Right kidney (tissue), 1 donor: ENCODE data around the gene RBCK1.
"Not testable (repeated sequence)": the region's sequence is repeated elsewhere in the genome, so short reads cannot be mapped to it uniquely, and the experiment has no call there.

ENCODE experiments used
- DNase-seq: peaks from one replicate; pipeline ENCODE4 v3.0.0-alpha.2; 2016

Gene RBCK1

DNA sequence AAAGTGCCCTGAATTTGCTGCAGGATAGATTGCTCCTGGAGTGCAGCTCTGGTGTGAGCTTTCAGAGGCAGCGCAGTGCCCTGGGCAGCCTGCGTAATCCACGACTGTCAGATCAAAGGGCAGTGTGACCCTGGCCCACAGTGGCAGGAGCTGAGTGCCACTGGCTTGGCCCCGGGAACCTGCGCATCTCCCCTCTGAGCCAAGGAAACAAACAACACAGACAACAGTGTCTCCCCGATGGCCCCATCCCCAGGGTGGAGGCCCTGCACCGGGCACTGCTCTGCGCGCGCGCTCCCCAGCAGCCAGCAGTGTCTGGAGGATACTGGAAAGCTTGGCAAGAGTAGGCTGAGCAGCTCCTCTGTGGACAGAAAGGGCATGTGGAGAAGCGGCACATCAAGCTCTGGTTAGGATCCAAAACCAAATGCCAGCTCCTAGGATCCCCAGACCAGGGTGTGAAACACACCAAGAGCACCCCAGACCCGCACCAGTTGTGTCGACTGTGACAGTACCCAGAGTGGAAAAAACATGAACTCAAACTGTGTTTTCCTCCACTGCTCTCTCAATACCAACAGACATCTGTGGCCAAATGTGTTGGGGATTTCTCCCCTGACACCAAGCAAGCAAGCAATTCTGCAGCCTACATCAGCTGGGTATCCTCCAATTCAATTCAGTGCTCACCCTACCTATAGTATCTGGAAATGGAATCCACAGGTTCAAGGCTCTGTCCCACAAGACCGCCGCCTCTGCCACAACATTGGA, 26.7 kb downstream of the RBCK1 start:
- DNase-seq = no peak

GRCh38 chr20:435558-435957, 27.5 kb downstream of the RBCK1 start:
- DNase-seq = no peak

DNA sequence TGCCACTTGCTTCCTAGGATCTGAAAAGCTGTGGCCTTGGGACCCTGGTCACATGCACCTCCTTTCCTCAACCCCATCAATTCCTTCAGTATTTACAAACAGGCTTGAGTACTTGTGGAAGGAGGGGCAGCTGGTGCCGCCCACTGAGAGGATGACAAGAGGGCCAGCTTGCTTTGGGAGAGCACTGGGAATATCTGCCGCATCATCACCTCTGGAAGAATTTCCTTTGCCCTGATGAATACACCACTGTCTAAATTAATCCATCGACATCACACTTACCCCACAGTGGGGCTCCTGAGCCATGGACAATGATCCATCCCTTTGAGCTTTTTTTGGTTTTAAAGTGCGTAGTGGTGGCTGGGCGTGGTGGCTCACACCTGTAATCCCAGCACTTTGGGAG, 28.4 kb downstream of the RBCK1 start:
- DNase-seq = no peak

GRCh38 chr20:437787-438486, 29.8 kb downstream of the RBCK1 start:
- DNase-seq = no peak

- no peak for DNase-seq
Observed at GRCh38 chr20:438571-439469, 30.7 kb downstream of the RBCK1 start.

- no peak for DNase-seq
Observed at GRCh38 chr20:440148-440547, 32.0 kb downstream of the RBCK1 start.

DNA sequence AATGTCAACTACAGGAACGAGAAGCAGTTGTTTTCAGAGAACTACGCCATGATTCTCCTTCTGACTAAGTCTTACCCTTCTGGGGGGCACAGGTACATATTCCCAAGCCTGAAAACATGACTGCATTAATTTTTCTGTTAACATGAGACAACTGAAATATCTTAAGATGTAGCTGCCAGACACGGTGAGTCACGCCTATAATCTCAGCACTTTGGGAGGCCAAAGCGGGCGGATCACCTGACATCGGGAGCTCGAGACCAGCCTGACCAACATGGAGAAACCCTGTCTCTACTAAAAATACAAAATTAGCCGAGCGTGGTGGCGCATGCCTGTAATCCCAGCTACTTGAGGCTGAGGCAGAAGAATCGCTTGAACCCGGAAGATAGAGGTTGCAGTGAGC, 32.5 kb downstream of the RBCK1 start:
- no peak for DNase-seq

DNA sequence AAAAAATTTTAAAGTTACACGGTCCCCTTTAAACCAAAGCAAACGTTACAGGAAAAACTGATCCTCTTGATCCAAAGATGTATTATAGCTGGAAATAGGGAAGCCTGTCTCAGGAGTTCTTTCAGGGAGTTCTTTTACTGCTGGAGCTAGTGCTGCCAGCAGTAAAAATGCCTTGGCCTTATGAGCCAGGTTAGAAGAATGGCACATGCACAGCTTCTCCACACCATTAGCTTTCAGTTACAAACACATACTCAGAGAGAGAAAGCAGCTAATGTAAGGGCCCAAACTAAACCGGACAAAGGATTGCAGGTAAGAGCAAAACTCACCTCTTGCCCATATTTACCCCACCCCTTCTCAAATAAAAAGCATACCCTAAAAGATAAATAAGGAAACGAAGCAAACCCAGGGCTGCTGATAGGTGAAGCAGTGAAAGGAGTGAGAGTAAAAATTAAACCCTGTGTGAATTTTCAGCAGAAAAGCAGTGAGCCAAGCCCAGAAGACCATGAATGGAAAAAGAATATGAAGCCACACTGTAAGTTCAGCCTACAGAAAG, 35.2 kb downstream of the RBCK1 start:
- no peak for DNase-seq

GRCh38 chr20:444117-444516, 36.0 kb downstream of the RBCK1 start:
- no peak for DNase-seq

- DNase-seq = no peak
Observed at GRCh38 chr20:444862-445426, 36.8 kb downstream of the RBCK1 start.

DNA sequence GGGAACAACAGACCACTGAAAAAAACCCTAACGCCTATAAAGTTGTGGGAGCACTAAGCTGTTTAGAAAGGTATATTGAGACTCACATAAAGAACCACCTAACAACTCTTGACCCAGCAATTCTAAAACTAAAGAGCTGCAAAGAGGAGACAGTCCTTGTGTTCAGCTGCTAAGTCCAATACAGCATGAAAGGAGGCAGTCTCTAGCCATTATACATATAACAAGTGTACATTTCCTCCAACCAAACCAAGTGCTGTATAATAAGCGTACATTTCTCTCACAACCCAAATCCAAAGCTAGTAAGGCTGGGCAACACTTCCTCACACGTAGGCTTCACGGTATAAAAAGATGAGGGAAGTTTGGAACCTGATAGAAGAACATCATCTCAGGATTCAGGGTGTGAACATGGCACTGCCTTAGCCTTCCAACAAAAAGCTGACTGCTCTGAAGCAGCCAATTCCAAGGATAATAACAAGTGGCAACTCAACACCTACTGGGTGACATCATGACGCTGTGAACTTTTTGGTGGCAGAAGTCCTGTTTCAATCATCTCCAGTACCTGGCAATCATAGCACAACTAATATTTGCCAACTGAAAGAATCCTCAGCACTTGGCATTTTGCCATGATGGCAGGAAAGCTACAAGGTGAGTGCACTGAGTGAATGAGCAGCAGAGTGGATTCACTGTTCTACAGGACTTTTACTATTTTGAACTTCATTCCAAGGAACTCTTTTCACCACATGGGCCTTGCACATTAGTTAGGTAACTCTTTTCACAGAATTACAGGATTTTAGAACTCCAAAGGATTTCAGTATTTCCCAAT, 37.6 kb downstream of the RBCK1 start:
- DNase-seq = no peak

- not testable (repeated sequence) for DNase-seq
Observed at GRCh38 chr20:452021-452420, 43.9 kb downstream of the RBCK1 start.

DNA sequence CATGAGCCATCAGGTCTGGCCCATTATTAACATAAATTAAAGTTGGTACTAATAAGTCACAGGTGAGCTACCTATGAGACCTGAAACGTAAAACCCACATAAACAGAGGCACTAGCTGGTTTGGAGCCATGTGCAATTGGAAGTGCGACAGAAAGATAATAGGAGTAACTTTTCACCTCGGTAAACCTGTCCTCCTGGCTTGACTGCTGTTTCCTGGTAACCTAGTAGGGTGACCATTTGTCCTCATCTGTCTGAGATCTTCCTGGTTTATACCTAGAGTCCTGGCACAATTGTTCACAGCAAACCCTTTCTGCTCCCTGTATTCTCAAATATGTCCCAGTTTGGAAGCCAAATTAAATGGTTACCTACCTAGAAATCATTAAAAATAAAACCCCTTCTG, 46.9 kb downstream of the RBCK1 start:
- no peak for DNase-seq

DNA sequence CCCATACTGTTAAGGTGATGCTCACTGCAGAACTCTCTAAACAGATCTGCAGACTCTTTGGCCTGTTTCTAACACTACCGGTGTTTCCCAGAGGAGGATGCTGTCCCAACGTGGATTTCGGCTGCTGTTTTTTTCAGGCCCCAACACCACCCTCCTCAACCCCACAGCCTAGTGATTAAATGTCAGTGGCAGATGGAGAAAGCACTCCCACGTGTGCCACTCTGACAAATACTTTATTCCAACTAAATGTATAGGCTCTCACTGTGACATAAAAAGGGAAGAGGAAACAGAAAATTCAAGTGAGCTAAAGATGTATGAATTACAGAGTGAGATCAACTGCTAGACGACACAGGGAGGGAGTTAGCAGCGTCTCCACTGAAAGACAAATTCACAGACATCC, 50.7 kb downstream of the RBCK1 start:
- DNase-seq = no peak

GRCh38 chr20:460180-460579, 52.1 kb downstream of the RBCK1 start:
- DNase-seq = no peak

GRCh38 chr20:460707-461106, 52.6 kb downstream of the RBCK1 start:
- DNase-seq = no peak

- peak; percentile 85 for DNase-seq
Observed at GRCh38 chr20:461254-462198, 53.4 kb downstream of the RBCK1 start.

- peak; percentile 84 for DNase-seq
Observed at GRCh38 chr20:462199-462991, 54.3 kb downstream of the RBCK1 start, which contains the start of gene TBC1D20. Gene TBC1D20, minus strand, starts transcription at chr20:462533. Its CDS starts 128 bp downstream, at chr20:462405.

DNA sequence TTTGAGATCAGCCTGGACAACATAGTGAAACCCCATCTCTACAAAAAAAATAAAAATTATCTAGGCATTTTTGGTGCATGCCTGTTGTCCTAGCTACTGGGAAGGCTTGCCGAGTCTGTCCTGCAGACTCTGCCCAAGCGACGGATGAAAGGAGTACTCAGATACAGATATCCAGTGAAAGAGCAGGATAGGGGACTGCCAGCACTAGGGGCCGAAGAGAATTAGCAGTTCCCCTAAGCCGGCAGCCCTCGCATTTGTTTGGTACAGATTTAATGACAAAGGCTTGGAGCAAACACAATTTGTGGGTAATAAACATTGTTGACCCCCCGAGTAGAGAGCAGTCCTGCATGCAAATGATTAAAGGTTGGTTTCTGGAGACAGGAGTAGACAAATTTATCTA, 59.7 kb downstream of the RBCK1 start:
- DNase-seq = no peak
